SK-N-MC (cell line): ENCODE measurements around the gene SPART.

Experiments
- DNase-seq: peaks from one replicate; pipeline ENCODE4 v3.0.0-alpha.2; 2011; ENCODE audit warnings: low read depth, low spot score
- H3K27ac ChIP-seq: fragments of 200-600 bp; sonication (generic); 2 replicates; pipeline ENCODE4 v1.5.1; 2016; ENCODE audit warnings: mixed run types
- H3K36me3 ChIP-seq: fragments of 200-600 bp; sonication (generic); 2 replicates; pipeline ENCODE4 v1.6.1; 2017; ENCODE audit warnings: antibody characterized with exemption, low read length, mixed read lengths; ENCODE audit not compliant: insufficient read depth
- H3K4me3 ChIP-seq: fragments of 200-600 bp; sonication (generic); 2 replicates; pipeline ENCODE4 v1.5.1; 2016
- H3K9ac ChIP-seq: fragments of 200-600 bp; sonication (generic); 2 replicates; pipeline ENCODE4 v1.8.0; 2017; ENCODE audit warnings: mixed run types, mixed read lengths; ENCODE audit not compliant: insufficient read length
- H3K9me3 ChIP-seq: fragments of 200-600 bp; sonication (generic); 2 replicates; pipeline ENCODE4 v1.6.1; 2017; ENCODE audit warnings: low read depth, mild to moderate bottlenecking, antibody characterized with exemption, low read length, moderate library complexity, mixed read lengths
- EZH2 ChIP-seq: fragments of 200-600 bp; sonication (generic); IDR thresholded peaks from one replicate; pipeline ENCODE4 v1.6.1; 2017; ENCODE audit warnings: antibody characterized with exemption
- FOXP2 ChIP-seq: optimal IDR thresholded peaks from 2 replicates; pipeline ENCODE3; 2011; ENCODE audit warnings: mild to moderate bottlenecking, moderate library complexity; ENCODE audit not compliant: insufficient read depth; ENCODE audit errors: extremely low read length, control extremely low read depth
- POLR2AphosphoS5 ChIP-seq: IDR thresholded peaks from 2 replicates; pipeline ENCODE4 v1.6.1; 2012; ENCODE audit warnings: mild to moderate bottlenecking, low read depth, low read length, borderline replicate concordance

SPART gene

GRCh38 chr13:36357692-36358091 is 11.5 kb upstream of the SPART start:
- no peaks in the 10 kb centered on the region for H3K9me3 ChIP-seq
- TF ChIP-seq FOXP2 (no peak), EZH2 (no peak), POLR2AphosphoS5 (no peak)
- no peak overlapping the region for H3K9ac ChIP-seq
- H3K27ac ChIP-seq: peak overlapping the region; percentile 65; the same call in 1 of the 2 replicates
- no peak for DNase-seq
- no peak overlapping the region for H3K4me3 ChIP-seq
- no peaks in the 10 kb centered on the region for H3K36me3 ChIP-seq

- Histone ChIP-seq H3K9ac (no peak overlapping the region), H3K36me3 (no peaks in the 10 kb centered on the region), H3K27ac (peak overlapping the region; percentile 65; the same call in 1 of the 2 replicates), H3K4me3 (no peak overlapping the region), H3K9me3 (no peaks in the 10 kb centered on the region)
- no peak for TF ChIP-seq FOXP2
- no peak for TF ChIP-seq EZH2
- no peak for TF ChIP-seq POLR2AphosphoS5
- no peak for DNase-seq
These were observed 11.0 kb upstream of the SPART start for GRCh38 chr13:36357231-36357630.

- Histone ChIP-seq H3K27ac (no peak overlapping the region), H3K9me3 (no peaks in the 10 kb centered on the region), H3K9ac (no peak overlapping the region), H3K36me3 (no peaks in the 10 kb centered on the region), H3K4me3 (no peak overlapping the region)
- TF ChIP-seq FOXP2: no peak
- TF ChIP-seq EZH2: no peak
- TF ChIP-seq POLR2AphosphoS5: no peak
- DNase-seq: no peak
These were observed 9.9 kb upstream of the SPART start for GRCh38 chr13:36356058-36356457.

- Histone ChIP-seq H3K9ac (no peak overlapping the region), H3K36me3 (no peaks in the 10 kb centered on the region), H3K4me3 (no peak overlapping the region), H3K27ac (no peak overlapping the region), H3K9me3 (no peaks in the 10 kb centered on the region)
- no peak for TF ChIP-seq POLR2AphosphoS5
- no peak for TF ChIP-seq EZH2
- no peak for TF ChIP-seq FOXP2
- no peak for DNase-seq
These were observed 9.4 kb upstream of the SPART start for GRCh38 chr13:36355632-36356031.

GRCh38 chr13:36354842-36355623 is 8.8 kb upstream of the SPART start:
- no peak for DNase-seq
- H3K9ac ChIP-seq: no peak overlapping the region
- no peaks in the 10 kb centered on the region for H3K9me3 ChIP-seq
- H3K27ac ChIP-seq: no peak overlapping the region
- TF ChIP-seq FOXP2: no peak
- TF ChIP-seq EZH2: no peak
- TF ChIP-seq POLR2AphosphoS5: no peak
- no peaks in the 10 kb centered on the region for H3K36me3 ChIP-seq
- no peak overlapping the region for H3K4me3 ChIP-seq

GRCh38 chr13:36353001-36353400 is 6.8 kb upstream of the SPART start:
- no peak overlapping the region; the same call in 1 of the 2 replicates for H3K27ac ChIP-seq
- no peaks in the 10 kb centered on the region for H3K9me3 ChIP-seq
- no peaks in the 10 kb centered on the region for H3K36me3 ChIP-seq
- TF ChIP-seq EZH2 (no peak), FOXP2 (no peak), POLR2AphosphoS5 (no peak)
- DNase-seq: no peak
- no peak overlapping the region for H3K9ac ChIP-seq
- H3K4me3 ChIP-seq: no peak overlapping the region

- TF ChIP-seq EZH2: no peak
These were observed 6.2 kb upstream of the SPART start for GRCh38 chr13:36352350-36352749.

GRCh38 chr13:36347531-36348210 is 1.5 kb upstream of the SPART start:
- Histone ChIP-seq H3K36me3 (peaks cover 14% of the 10 kb centered on the region), H3K4me3 (no peak overlapping the region), H3K27ac (peak overlapping the region; percentile 74), H3K9ac (peak overlapping the region; percentile 95), H3K9me3 (no peaks in the 10 kb centered on the region)
- TF ChIP-seq POLR2AphosphoS5 (no peak), FOXP2 (no peak), EZH2 (no peak)
- DNase-seq: no peak

More at GRCh38 chr13:36352350-36352749, 6.2 kb upstream of the SPART start:
- H3K9ac ChIP-seq: no peak overlapping the region
- no peak for DNase-seq
- no peaks in the 10 kb centered on the region for H3K9me3 ChIP-seq
- H3K4me3 ChIP-seq: no peak overlapping the region
- H3K27ac ChIP-seq: no peak overlapping the region
- H3K36me3 ChIP-seq: no peaks in the 10 kb centered on the region
